Keratinocyte (primary cell): Measurements from ENCODE around the gene HTRA3.

Source experiments
- EZH2 ChIP-seq: IDR thresholded peaks from one replicate; pipeline ENCODE4 v1.6.1; 2012; ENCODE audit warnings: inconsistent platforms, mild to moderate bottlenecking, low read length, moderate library complexity
- TF ChIP-seq, protein P1 (sequence below), 3 experiments: IDR thresholded peaks in 1 of 3; conservative IDR thresholded peaks in 1 of 3; optimal IDR thresholded peaks in 1 of 3; 2 replicates in 2 of 3; 3 replicates in 1 of 3; pipeline versions ENCODE3 to v1.5.1; 2011; ENCODE audit warnings: low read length in 3 of 3, mild to moderate bottlenecking in 3 of 3, moderate library complexity in 2 of 3, control low read depth in 1 of 3, inconsistent platforms in 1 of 3; ENCODE audit not compliant: insufficient read depth in 2 of 3; ENCODE audit errors: extremely low read depth in 1 of 3

DNA sequence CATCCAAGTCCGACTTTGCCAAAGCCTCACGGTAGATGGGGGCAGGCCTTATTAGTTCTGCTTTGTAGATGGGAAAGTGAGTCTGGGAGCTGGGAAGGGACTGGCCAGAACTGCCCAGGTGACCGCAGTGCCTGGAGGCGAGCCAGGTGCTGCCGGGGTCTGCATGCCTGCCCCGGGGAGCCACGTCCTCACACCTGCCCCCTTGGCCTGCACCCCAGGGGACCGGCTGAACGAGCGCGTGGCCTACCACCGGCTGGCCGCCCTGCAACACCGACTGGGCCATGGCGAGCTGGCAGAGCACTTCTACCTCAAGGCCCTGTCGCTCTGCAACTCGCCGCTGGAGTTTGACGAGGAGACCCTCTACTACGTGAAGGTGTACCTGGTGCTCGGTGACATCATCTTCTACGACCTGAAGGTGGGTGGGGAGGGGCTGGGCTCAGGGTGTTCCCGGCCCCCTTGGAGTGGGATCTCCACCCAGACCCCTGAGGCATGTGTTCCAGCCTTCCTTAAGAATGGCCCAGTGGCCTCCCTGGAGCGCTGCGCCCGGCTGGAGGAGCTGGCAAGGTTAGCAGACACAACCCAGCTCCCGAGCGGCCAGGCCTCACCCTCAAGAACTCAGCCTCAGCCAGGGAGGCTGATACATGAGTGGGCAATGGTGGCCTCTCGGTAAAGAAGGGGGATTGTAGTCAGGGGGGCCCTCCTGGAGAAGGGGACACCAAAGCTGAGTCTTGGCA, 32.1 kb upstream of the HTRA3 start:
- TF ChIP-seq, protein P1, sequence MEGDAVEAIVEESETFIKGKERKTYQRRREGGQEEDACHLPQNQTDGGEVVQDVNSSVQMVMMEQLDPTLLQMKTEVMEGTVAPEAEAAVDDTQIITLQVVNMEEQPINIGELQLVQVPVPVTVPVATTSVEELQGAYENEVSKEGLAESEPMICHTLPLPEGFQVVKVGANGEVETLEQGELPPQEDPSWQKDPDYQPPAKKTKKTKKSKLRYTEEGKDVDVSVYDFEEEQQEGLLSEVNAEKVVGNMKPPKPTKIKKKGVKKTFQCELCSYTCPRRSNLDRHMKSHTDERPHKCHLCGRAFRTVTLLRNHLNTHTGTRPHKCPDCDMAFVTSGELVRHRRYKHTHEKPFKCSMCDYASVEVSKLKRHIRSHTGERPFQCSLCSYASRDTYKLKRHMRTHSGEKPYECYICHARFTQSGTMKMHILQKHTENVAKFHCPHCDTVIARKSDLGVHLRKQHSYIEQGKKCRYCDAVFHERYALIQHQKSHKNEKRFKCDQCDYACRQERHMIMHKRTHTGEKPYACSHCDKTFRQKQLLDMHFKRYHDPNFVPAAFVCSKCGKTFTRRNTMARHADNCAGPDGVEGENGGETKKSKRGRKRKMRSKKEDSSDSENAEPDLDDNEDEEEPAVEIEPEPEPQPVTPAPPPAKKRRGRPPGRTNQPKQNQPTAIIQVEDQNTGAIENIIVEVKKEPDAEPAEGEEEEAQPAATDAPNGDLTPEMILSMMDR (optimal IDR thresholded peaks at IDR 0.05 in 1 of 3, IDR thresholded peaks at IDR 0.05 in 1 of 3, conservative IDR thresholded peaks at IDR 0.05 in 1 of 3; ENCODE audit: extremely low read depth in 1 of 3, insufficient read depth in 2 of 3, low read length in 3 of 3): no peak
- TF ChIP-seq EZH2: no peak
